NCI-H1048 (cell line): Measurements from ENCODE around the gene SLC25A11.

Experiments
- DNase-seq: peaks from one replicate; lab custom pipeline; 2025; lab: John Stamatoyannopoulos, UW

The SLC25A11 gene

DNA sequence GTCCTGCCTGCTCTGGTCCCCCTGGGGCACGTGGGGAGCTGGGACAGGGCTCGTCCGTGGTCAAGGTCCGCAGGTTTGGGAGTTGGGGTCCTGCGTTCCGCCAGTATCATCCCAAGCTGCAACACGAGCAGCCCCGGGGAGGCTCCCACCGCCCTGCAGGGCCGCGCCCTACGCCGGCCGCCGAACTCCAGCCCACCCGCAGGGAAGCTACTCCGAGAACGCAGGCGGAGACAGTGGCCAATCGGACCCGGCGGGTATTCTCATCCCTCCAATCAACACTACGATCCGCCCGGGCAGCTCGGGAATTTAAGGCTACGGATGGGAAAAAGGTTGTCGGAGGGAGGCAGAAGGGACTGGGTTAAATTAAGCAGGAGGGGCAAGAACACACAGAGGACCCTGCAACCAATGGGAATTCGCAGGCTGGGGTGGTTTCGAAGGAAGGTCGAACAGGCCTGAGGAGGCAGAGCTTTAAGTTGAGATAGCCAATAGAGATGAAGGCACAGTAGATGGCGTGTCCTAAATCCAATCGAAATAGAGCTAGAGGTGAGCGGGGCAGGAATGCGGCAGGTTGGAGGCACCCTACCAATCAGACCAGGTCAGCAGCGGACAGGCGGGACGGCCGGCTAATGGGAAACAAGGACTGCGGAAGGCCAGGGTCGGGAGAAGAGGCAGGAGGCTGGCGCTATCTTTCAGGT lies 27.1 kb upstream of the SLC25A11 start:
- DNase-seq, result peak; percentile 98

DNA sequence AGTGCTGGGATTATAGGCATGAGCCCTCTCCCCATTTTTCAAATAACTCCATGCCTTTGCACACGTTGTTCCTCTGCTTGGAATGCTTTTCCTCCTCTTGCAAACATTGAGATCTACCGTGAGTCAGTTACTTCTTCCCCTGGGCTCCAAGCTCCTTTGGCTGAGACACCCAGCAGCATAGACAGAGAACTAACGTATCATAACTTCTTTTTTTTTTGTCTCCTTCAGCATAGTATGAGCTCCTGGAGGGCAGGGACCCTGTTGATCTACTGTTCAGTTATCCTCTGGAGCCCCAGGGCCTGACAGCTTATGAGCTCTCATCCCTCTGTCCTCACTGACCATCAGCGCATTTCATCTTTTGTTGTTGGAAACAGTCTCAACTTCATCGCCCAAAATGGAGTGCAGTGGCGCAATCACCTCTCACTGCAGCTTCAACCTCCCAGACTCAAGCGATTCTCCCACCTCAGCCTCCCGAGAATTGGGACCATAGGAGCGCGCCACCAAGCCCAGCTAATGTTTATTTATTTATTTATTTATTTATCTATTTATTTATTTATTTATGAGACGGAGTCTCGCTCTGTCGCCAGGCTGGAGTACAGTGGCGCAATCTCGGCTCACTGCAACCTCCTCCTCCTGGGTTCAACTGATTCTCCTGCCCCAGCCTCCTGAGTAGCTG lies 25.6 kb upstream of the SLC25A11 start:
- no peak for DNase-seq

DNA sequence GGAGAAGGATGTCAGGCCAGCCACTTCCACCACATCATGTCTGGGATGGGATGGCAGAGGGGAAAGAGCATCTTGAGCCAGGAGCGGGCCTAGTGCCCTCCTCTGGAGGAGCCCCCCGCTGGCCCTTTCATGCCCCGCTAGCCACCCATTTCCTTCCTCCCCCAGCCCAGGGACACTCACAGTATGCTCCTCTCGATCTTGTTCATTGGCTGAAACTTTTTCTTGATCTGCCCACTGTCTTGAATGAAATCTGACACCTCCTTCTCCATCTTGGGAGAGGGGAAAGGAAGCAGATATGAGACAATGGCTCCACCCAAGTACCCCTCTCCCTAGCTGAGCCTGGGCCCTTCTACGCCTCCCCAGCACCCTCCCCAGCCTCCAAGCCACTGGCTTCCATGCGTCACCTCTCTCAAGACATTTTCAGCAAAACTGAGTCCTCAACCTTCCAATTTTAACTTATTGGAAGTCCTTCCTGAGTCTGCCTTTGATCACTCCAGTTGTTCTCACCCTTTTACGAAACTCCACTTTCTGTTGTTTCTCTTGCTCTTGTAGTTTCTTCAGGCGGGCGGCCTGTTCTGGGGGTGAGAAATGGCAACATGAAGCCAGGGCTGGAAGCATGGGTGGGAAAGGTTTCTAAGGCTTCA lies 20.6 kb upstream of the SLC25A11 start:
- DNase-seq, result no peak

DNA sequence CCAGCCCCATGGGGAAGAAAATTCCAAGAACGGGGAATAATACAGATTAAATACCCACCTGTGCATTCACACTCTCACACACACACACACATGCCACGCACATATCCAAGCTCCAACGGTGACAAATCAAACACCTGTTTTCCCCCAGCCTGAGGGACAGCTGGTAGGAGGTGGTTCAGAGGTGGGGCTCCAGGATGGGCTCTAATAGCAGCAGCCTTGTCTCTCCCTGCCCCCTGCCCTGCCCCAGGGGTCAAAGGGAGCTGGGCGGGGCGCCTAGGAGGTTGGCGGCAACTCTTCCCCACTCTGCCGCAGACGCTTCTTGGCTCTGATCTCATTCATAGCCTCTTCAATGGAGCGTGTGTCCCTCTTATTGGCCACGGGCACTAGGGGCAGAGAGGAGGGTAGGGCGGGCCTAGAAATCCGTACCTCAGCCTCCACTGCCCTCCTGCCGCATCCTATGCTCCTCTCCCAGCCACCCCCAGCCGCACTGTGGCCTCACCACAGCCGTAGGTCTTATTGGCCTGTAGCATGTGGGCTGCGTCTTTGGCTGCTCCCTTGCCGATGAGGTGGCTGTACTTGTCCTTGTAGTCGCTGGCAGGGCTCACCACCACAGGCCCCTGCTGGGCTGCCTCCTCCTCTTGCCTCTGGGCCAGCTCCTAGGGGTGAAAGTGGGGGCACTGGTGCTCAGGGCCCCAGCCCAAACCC lies 19.6 kb upstream of the SLC25A11 start:
- no peak for DNase-seq

DNA sequence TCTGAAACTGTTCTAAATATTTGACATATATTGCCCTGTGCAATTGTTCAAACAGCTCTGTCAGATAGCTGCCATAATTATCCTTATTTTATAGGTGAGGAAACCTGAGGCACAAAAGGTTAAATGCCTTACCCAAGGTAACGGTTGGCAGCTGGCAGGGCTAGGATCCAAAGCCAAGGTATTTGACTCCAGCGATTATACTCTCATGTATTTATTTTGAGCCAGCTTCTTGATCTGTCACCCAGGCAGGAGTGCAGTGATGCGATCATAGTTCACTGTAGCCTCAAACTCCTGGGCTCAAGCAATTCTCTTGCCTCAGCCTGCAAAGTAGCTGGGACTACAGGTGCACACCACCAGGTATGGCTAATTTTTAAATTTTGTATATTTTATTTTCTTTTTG lies 18.3 kb upstream of the SLC25A11 start:
- DNase-seq, result no peak

DNA sequence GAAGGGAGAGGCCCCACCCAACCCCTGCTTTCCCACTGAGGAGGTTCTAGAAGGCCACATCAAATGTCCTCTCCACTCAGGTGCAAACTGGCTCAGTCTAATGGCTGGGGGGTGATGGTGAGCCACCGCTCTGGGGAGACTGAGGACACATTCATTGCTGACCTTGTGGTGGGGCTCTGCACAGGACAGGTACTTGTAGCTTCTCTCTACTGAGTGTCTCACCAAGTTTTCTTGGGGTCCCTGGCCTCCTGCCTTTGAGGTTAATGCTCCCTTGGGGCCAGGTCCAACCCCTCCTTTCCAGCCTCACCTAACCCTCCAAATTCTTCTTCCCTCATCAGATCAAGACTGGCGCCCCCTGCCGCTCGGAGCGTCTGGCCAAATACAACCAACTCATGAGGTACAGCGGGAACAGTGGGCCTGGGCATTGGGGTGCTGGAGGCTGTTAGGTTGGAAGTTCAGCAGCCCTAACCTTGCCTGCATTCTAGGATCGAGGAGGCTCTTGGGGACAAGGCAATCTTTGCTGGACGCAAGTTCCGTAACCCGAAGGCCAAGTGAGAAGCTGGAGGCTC lies 16.7 kb upstream of the SLC25A11 start:
- DNase-seq, result no peak

DNA sequence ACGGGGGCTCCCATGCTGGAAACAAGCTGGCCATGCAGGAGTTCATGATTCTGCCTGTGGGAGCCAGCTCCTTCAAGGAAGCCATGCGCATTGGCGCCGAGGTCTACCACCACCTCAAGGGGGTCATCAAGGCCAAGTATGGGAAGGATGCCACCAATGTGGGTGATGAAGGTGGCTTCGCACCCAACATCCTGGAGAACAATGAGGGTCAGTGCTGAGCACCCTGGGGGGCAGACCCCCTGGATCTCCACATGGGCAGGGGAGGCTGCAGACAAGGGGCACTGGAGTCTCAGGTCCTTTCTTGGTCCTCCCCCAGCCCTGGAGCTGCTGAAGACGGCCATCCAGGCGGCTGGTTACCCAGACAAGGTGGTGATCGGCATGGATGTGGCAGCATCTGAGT lies 15.2 kb upstream of the SLC25A11 start:
- no peak for DNase-seq

DNA sequence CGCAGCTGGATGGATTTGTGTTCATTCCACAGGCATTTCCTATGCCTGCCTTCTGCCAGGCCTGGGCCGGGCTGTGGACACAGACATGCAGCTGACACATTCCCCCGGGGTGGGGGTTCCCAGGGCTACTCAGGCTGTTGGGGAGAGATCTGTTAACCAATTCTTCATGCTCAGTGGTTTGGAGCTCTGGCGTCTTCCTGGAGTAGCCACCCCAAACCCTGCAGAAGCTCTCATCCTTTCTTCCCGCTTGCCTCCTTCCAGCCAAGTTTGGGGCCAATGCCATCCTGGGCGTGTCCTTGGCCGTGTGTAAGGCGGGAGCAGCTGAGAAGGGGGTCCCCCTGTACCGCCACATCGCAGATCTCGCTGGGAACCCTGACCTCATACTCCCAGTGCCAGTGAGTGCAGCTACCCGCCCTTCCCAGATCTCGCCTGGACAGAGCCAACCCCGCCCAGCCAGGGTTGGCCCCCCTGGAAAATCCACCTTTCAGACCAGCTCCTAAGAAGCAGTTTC lies 13.7 kb upstream of the SLC25A11 start:
- DNase-seq, result no peak

DNA sequence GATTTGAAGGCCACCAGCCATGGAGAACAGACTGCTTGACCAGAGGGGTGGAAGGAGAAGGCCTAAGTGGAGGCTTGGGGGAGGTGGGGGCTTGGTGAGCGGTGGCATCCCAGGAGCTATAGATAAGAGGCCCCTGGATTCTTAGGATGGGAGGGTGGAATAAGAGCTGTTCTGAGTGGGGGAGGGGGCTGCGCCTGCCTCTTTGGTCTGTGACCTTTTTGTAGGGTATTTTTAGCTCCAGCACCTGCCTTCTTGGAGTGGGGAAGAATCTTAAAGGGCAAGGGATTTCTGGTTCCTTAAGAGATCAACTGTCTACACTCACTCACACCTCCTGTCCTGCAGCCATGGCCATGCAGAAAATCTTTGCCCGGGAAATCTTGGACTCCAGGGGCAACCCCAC lies 11.6 kb upstream of the SLC25A11 start:
- DNase-seq, result no peak

DNA sequence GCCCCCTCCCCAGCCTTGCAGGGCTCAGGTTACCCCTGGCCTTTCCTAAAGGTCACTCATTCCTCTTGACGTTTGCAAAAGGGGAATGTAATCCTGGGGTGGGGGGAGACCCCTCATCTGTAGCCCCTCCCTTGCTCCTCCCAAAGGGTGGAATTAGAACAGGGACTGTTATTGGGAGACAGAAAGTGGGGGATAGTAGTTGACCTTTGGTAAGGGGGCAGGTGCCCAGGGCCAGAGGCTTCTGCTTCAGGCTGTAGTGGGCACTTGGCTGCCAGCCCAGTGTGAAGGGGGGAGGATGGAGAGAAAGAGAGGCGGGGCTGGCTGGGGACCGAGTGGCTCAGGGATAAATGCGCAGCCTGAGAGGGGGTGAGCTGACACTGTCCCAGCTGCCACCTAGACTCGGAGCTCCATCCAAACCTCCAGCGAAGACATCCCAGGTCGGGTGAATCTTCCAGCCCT lies 10.9 kb upstream of the SLC25A11 start, which contains the start of gene ENO3:
ENO3 (plus strand) TSS at position 374 of the 459 bp plus-strand sequence. CDS start 711 bp downstream, outside the sequence.
- DNase-seq, result no peak

DNA sequence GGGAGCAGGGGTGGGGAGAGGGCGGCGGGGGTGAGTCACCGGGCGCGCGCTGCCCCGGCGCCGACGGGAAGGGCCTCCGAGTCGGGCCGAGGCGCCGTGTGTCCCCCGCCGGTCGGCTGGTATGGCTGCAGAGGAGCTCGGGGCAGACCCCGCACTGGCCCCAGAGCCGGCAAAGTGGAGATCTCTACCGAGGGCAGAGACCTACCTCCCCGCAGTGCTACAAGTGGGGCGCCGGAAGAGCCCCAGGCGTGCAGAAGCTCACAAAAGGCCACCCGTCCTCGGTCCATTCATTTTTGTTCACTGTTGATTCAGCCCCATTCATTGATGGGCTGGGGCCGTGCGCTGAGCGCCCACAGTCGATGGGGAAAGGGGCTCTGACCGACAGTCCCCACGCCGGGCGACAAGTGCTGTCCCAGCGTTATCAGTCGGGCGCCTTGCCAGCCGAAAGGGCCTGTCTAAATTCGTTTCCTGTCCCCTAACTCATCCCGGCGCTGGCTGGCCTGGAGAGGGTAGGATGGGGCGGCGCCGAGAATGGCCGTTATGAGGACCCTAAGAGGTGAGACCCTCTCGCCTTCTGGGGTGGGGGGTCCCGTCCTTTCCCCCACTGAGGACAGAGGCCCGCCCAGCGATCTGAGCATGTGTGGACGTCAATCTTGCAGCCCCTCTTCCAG lies 10.4 kb upstream of the SLC25A11 start:
- no peak for DNase-seq

DNA sequence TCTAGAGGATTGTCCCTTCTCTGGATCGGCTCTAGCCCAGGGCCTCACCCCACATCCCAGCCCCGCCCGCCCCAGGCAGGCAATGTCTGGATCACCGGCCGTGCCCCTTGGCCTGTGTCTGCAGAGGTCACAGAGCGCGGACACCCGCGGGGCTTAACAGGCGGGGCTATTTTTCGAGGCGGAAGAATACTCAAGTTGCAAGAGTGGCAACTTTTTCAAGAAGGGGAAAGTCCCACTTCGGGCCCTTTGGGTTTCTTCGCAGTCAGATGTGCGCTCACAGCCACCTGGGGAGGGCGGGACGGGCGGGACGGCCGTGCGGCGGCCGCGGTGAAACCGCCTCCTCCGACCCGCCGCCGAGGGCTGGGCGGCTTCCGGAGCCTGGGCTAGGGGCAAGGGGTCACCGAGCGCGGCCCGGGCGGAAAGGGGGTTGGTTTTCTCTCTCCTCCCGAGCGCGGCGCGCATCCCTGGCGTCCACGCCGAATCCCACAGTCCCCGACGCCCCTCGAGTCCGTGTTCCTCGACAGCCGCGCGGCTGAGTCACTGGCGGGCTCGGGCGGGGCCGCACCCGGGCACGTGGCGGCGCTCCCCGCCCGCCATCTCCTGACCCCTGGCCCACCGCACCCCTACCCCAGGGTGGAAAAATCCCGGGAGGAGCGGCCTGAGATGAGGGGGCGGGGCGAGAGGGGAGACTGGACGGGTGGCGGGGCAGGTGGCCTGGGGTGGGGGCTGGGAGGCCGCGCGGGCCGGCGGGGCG lies 9.7 kb upstream of the SLC25A11 start:
- DNase-seq, result no peak

DNA sequence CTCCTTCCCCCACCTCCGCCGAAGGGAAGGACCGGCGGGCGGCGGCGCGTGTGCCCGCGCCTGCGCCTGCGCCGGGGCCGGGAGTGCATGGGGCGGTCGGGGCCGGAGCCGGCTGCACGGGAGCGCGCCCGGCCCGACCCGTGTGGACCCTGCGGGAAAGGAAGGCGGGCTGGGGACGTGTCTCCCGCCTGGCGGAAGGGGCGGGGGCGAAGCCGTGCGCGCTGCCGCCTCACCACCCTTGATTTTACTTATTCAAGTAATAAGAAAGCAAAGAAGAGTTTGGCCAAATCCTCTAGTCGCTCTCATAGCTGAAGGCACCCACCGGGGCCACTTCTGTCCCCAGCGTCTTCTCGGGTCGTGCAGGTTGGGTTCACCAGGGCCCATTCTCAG lies 9.1 kb upstream of the SLC25A11 start:
- DNase-seq, result peak; percentile 79

DNA sequence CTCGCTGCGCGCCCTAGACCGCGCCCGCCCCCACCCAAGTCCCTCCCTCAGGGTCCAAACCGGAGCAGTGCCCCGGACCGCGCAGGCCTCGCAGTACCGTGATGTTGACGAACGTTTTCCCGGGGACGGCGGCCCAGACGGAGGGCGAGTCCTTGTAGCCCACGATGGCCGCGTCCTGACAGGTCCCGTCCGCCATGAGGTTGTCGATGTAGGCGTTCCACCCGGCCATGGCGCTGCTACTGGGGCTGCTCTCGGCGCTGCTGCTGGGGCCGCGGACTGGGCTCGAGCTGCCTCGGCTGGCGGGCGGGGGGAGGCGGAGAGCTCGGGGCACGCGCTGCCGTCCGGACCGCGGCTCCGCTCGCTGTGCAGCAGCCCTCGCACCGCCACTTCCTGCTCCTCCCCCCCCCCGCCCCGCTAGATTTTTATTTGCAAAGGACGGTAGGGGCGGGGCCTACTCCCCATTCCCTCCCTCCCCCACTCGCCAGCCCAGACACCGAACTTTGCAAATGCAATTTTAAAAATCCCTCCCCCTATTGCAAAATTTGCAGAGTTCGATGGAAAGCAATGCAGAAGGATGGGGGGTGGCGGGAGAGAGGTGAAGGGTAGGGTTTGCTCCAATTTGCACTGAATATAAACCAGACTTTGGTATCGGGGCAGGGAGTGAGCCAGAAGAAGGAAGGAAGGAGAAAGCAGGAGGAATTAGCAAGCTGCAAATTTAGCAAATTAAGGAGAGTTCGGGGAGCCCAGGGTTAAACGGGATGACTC lies 8.5 kb upstream of the SLC25A11 start, which contains the start of gene PFN1:
PFN1 (minus strand) TSS at position 365 of the 765 bp plus-strand sequence; CDS start at position 229, 136 bp downstream.
- DNase-seq, result peak; percentile 58

DNA sequence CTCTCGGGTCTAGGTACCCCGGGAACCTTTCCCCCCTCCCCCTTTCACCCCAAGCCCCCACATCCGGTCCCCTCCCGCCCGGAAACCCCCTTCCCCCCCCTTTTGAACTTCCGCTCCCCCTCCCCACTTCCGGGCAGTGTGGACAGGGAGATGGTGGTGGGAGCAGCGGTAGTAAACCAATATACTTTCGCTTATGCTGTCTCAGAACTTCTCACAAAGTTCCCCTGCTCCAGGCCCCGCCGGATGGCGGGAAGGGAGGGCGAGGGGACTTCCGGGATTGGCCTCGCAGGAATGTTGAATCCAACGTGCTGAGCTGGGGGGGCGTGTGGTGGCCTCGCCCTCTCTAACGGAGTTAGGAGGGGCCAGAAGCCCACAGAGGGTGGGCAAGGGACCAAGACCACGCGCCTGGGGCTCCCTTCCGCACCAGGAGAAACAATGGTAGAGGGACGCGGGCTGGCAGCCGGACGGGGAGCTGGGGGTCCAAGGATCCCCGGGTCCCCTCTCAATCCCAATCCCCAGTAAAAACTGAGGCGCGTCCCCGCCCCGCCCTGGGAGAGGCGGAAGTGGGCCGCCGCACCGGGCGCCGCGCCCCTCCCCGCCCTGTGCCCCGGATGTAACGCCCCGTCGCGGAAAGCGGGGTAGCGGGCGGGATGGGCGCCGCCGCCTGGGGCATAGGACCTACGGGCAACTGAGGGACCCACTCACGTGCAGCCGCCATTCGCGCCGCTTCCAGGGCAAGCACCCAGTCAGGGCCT lies 7.7 kb upstream of the SLC25A11 start:
- no peak for DNase-seq

DNA sequence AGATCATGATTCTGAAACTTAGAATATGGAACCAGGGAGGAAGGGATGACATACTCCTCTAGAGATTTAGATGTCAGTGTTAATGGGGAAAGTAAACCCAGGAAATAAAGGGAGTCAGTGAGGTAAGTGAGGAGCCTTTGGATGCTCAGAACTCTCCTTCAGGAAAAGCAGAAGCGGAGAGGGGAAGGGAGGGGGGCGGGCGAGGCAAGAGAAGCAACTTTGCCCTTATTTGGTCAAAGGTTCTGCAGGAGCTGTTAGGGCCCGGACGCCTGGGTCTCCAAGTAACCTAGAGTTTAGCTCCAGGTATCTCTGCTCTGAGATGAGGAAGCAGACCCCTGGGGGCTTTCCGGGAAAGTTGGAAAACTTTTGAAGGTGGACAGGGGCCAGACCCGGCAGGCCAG lies 7.2 kb upstream of the SLC25A11 start:
- no peak for DNase-seq

DNA sequence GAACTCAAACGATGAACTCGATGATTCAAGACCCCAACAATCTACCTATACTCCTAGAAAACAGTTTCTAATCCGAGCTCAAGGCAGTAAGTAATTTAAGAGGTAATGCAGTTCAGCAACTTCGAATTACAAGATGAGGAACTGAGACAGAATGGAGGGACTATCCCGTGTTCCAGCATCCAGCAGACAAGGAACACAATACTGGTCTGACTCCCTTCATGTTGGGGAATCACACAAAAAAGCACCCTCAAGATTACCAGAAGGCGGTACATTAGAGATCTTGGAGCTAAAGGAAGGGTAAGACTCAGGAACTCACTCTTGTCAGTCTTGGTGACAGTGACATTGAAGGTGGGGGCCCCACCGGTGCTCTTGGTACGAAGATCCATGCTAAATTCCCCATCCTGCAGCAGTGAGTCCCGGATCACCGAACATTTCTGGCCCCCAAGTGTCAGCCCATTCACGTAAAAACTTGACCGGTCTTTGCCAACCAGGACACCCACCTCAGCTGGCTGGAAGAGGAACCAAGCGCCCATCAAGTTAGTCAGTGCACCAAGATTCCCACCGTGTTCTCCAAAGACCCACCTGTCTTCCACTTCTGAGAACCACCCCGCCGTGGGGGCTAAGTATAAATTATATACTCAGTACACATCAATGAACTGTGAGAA lies 6.6 kb upstream of the SLC25A11 start:
- no peak for DNase-seq

DNA sequence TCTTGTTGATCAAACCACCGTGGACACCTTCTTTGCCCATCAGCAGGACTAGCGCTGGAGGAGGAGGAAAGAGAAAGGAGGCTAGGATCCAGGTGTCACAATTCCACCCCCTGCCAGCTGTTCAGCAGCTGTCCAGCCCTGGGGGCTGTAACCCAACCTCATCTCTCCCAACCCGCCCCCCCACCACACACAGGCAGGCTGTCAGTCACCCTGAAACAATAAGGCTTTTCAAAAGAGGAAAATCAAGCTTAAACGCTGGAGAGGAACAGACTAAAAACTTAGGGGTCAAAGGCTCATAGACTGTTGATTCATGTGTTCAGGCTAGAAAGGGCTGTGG lies 6.1 kb upstream of the SLC25A11 start:
- no peak for DNase-seq
